ENCODE results near the gene TTC27. TPM values are rescaled to one million over a fixed set of nuclear protein-coding genes. Genes with fewer than 3 reads are reported as not detected.
A peak's percentile ranks its signal among the peaks of the same experiment; 100 is the strongest.

Gene TTC27
- total RNA-seq, 4 donors from 2014 or later: 10.7 to 14.3 (median 12.4) TPM

- H3K27me3 ChIP-seq: no peaks in the 10 kb centered on the region
- TF ChIP-seq CTCF (IDR thresholded peaks at IDR 0.05 in 4 of 5, conservative IDR thresholded peaks at IDR 0.05 in 1 of 5) (no peak), POLR2A (IDR thresholded peaks at IDR 0.05) (no peak)
- peaks cover 16 to 18% of the 10 kb centered on the region in 2 donors for H3K4me1 ChIP-seq
- no peak for ATAC-seq
- peaks cover 0 to 19% of the 10 kb centered on the region in 2 donors for H3K36me3 ChIP-seq
- intact Hi-C loops (cut with DNase I; ENCODE audit: low total_unique reads) (loop anchor here (10.0 kb wide), 1 partner anchor 269 kb away; the partner anchor contains the start of gene BIRC6), in situ Hi-C loops (cut with MboI; ENCODE audit: low sequenced_read_pairs in 4 of 4) (no loop called here)
- DNase-seq: no peak
- no peaks in the 10 kb centered on the region for H3K9me3 ChIP-seq
- H3K4me3 ChIP-seq: no peak overlapping the region
- no peak overlapping the region for H3K27ac ChIP-seq
Measured at GRCh38 chr2:32623311-32623706, 4.5 kb upstream of the TTC27 start.

- TF ChIP-seq CTCF (IDR thresholded peaks at IDR 0.05 in 4 of 5, conservative IDR thresholded peaks at IDR 0.05 in 1 of 5) (no peak), POLR2A (IDR thresholded peaks at IDR 0.05) (no peak)
- Histone ChIP-seq H3K36me3 (peaks cover 0 to 6% of the 10 kb centered on the region in 2 donors), H3K27me3 (no peaks in the 10 kb centered on the region), H3K9me3 (no peaks in the 10 kb centered on the region), H3K4me1 (peaks cover 24 to 25% of the 10 kb centered on the region in 2 donors), H3K27ac (no peak overlapping the region), H3K4me3 (no peak overlapping the region)
- ATAC-seq (no peak), DNase-seq (no peak)
- in situ Hi-C loops (cut with MboI; ENCODE audit: low sequenced_read_pairs in 4 of 4) (no loop called here), intact Hi-C loops (cut with DNase I; ENCODE audit: low total_unique reads) (loop anchor here (10.0 kb wide), 1 partner anchor 270 kb away; the partner anchor contains the start of gene BIRC6)
Measured at GRCh38 chr2:32624812-32625211, 3.0 kb upstream of the TTC27 start.

- H3K4me1 ChIP-seq: peaks cover 24 to 25% of the 10 kb centered on the region in 2 donors
- H3K27me3 ChIP-seq: no peaks in the 10 kb centered on the region
- peaks cover 0 to 16% of the 10 kb centered on the region in 2 donors for H3K36me3 ChIP-seq
- no peaks in the 10 kb centered on the region for H3K9me3 ChIP-seq
- TF ChIP-seq CTCF (IDR thresholded peaks at IDR 0.05 in 4 of 5, conservative IDR thresholded peaks at IDR 0.05 in 1 of 5): no peak
- TF ChIP-seq POLR2A (IDR thresholded peaks at IDR 0.05): no peak
- in situ Hi-C loops (cut with MboI; ENCODE audit: low sequenced_read_pairs in 4 of 4): no loop called here
- no peak overlapping the region for H3K27ac ChIP-seq
- intact Hi-C loops (cut with DNase I; ENCODE audit: low total_unique reads): loop anchor here (10.0 kb wide), 1 partner anchor 272 kb away; the partner anchor contains the start of gene BIRC6
- DNase-seq: no peak
- peak overlapping the region in 2 of 4 donors; percentile 82 to 97 for H3K4me3 ChIP-seq
- ATAC-seq: no peak
Measured at GRCh38 chr2:32626639-32627221, 1.1 kb upstream of the TTC27 start.

DNA sequence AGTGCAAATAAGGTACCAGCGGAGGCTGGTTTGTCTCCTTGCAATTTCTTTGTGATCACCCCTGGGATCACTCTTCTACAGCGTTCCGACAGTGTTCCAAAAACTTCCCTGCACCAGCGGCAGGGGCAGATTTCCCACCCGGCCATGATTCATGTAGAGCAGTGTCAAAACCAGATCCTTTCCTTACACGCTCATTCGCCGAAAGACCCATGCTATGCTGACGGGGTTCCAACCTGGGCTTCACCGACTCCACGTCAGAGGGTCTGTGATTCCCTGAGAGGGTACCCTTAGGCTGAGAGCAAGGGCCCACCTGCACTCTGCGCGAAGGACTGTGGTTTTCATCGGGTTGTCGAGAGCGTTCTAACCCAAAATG, 423 bp upstream of the TTC27 start:
- peak overlapping the region; percentile 35 to 78 (median 62) for H3K27ac ChIP-seq
- H3K4me3 ChIP-seq: peak overlapping the region; percentile 76 to 97 (median 82)
- ATAC-seq: peak; percentile 53 to 68
- peak in 1 of 2 donors; percentile 42 for DNase-seq
- no peaks in the 10 kb centered on the region for H3K9me3 ChIP-seq
- intact Hi-C loops (cut with DNase I; ENCODE audit: low total_unique reads): loop anchor here (10.0 kb wide), 1 partner anchor 273 kb away; the partner anchor contains the start of gene BIRC6
- peak in 3 of 5 experiments; percentile 16 to 39 (median 21) for TF ChIP-seq CTCF (IDR thresholded peaks at IDR 0.05 in 4 of 5, conservative IDR thresholded peaks at IDR 0.05 in 1 of 5)
- no peak for TF ChIP-seq POLR2A (IDR thresholded peaks at IDR 0.05)
- in situ Hi-C loops (cut with MboI; ENCODE audit: low sequenced_read_pairs in 4 of 4): no loop called here
- H3K4me1 ChIP-seq: peaks cover 19% of the 10 kb centered on the region in 2 donors
- H3K27me3 ChIP-seq: no peaks in the 10 kb centered on the region
- H3K36me3 ChIP-seq: peaks cover 0 to 17% of the 10 kb centered on the region in 2 donors

Measured in gastrocnemius medialis (tissue), 4 donors.